Endothelial cell of hepatic sinusoid (primary cell): ENCODE results near the gene TMEM87B.

Experiments used
- in situ Hi-C: cut with HindIII; loops from 2 replicates; pipeline ENCODE4 v1.10.0; 2017; ENCODE audit warnings: low sequenced_read_pairs

The TMEM87B gene

DNA sequence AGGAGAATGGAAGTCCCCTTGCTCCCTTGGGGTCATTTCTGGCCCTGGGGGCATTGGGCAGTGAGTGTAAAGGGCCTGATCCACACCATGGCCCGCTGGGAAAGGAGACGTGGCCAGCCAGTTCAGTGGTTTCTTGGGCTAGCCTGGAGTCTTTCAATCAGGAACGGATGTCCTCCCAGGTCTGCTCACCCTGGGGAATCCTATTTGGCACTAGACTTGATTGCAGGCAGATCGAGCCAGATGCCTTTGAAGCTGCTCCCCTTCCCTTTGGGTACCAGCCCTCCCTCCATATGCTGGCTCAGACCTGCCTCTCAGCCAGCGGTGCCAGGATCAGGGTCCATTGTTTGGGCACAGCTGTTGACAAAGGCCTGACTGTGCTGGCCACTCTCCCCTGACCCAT, 94.1 kb downstream of the TMEM87B start:
- in situ Hi-C loops, result no loop called here

DNA sequence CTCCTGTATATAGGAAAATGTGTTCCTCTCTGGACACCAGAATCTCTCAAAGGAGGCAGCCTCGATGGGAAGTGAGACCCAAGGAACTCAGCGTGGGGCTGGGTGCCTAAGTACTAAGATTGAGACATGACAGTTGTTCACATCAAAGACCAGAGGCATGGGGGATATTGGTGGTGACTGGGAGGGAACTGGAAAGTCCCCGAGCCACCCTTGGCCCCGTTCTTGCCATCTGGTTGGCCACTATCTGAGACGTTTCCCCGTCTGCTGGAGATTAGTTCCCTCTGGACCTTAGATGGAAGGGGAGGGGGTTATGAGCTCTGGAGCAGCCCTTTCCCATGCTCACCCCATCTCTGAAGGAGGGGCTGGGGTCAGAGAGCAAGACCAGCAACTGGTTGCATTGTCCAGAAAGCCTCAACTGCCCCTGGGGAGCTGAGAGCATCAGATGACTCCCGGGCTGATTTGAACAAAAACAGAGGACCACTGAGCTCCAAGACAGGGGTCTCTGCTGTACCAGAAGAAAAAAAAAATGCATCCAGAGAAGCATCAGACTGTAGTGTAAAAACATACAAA, 94.9 kb downstream of the TMEM87B start:
- in situ Hi-C loops, result no loop called here

DNA sequence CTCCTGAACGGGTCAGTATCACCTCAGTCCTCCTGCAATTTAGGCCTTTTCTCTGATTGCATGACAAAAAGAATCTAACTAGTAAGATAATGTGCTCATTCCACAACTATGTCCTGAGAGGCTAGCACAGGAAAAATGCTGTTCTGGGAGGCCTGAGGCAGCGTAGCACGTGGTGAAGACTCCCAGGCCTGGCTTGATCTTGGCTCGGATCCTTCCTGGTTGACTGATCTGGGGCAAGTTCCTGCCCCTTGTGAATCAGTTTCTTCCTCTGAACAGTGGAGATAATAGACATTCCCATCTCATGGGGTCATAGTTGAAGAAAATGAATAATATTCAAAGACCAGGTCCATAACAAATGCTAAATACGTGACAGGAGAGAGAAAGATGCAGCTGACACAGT, 95.4 kb downstream of the TMEM87B start:
- in situ Hi-C loops, result no loop called here

DNA sequence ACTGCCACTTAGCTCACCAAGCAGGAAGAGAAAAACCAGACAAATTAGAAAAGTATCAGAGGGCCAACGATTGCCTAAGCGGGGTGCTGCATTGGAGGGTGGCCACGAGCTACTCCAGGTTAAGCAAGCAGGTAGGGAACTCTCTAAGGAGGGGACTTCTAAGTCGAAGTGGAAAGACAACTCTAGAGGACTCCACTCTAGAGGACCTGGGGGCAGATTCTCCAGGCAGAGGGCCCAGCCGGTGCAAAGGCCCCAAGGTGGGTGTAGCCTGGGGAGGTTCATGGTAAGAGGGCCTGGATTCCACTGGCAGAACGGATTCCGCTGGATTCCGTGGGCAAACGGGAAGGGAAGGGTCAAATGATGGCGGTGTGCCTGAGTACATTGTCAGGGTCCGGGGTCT, 95.8 kb downstream of the TMEM87B start:
- in situ Hi-C loops, result no loop called here

DNA sequence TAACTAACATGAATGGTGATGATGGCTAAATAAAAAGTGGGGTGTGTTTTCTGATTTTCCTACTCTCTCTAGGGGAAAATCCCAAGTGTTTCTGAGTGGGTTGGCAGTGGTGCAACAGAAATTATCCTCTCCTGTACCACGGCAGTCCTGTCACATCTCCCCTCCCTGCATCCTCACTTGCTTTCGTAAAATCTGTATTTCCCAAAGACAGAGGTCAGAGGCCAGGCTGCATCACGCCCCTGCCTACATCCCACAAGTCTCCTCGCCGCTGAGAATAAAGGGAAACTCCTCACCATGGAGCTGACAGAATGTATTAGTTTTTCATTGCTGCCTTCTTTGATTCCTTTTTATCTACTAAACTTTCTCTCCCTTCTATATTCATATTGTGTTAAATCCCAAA, 96.2 kb downstream of the TMEM87B start:
- in situ Hi-C loops, result no loop called here

DNA sequence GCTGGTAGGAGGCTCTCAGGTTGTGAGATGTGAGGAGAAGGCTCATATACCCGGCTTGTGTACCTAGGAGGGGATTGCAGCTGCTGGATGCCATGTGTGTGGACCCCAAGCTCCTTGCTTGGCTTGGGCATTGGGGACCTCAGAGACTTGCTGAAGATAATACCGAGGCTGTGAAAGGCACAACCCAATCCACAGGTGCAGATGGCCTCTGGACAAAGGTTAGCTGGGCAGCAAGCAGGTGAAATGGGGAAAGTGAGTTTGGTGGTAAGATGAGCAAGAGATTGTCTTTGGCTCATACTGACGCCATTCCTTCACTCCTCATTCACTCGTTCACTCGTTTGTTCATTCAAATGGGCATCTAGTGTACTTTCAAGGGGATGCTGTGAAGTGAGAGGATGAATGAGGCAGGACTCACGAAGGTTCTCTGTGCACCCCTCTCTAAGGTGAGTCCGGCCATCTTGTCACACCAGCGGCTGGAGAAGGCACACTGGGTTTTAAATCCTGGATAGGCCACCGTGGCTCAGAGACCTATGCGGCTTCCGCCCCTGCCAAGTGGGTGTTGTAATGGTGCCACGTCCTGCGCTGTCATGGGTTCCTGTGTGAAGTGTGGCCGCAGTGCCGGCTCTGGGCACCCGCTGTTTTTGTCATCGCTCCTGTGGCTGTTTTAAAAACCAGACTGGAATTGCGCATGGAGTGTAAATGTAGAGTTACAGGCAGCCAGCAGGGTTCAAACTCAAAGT, 96.8 kb downstream of the TMEM87B start:
- in situ Hi-C loops, result no loop called here

DNA sequence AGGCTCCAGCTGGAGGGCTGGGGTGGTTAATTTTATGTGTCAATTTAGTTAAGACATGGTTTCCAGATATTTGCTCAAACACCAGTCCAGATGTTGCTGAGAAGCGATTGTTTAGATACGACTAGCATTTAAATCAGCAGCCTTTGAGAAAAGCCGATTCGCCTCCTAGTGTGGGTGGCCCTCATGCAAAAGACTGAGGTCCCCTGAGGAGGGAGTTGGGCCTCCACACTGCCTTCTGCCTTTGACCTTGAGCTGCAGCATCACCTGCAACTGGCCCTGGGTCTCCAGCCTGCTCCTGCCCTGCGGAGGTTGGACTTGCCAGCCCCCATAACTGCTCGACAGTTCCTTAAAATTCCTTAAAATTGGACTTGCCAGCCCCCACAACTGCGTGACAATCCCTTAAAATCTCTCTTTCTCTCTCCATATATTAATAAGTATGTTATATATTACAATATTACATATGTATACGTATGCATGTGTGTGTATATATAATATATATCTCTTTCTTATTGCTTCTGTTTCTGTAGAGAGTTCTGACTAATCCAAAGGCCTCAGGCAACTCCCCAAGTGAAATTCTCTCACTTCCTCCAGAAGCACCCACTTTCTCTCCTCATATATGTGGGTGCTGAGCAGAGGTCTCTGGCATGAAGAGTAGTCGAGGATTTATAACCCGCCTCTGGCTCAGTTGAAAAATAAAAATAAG, 97.6 kb downstream of the TMEM87B start:
- in situ Hi-C loops, result no loop called here

DNA sequence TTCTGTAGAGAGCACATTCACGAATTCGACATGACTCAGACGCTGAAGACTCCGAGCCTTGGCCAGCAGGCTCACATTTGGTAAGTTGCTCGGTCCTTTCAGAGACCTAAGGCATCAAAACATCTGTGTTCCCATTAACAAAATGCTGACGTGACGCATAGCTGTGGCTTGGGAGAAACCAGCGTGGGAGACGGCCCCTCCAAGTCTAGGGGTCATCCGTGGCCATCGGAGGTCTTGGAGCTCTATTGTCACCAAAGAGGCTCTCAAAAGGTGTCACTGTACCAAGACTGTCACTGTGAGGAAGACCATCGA, 98.1 kb downstream of the TMEM87B start:
- in situ Hi-C loops, result no loop called here

DNA sequence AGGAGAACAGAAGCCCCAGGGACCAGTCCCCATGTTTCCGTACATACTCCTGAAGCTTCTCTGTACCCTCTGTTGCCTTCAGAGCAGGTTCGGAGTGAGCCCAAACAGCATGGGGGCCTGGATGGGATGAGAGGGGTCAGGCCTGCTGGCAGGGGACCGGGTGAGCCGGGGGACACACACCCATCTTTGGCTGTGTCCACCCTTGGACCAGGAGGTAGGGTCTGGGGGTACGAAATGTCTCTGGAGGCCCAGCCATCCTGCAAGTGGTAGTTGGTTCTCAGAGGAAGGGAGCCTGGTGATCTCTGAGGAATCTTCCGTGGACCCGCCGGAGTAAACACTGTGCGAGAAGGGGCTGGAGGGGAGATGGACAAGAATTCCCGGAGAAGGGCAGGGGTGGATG, 98.4 kb downstream of the TMEM87B start:
- in situ Hi-C loops, result no loop called here

DNA sequence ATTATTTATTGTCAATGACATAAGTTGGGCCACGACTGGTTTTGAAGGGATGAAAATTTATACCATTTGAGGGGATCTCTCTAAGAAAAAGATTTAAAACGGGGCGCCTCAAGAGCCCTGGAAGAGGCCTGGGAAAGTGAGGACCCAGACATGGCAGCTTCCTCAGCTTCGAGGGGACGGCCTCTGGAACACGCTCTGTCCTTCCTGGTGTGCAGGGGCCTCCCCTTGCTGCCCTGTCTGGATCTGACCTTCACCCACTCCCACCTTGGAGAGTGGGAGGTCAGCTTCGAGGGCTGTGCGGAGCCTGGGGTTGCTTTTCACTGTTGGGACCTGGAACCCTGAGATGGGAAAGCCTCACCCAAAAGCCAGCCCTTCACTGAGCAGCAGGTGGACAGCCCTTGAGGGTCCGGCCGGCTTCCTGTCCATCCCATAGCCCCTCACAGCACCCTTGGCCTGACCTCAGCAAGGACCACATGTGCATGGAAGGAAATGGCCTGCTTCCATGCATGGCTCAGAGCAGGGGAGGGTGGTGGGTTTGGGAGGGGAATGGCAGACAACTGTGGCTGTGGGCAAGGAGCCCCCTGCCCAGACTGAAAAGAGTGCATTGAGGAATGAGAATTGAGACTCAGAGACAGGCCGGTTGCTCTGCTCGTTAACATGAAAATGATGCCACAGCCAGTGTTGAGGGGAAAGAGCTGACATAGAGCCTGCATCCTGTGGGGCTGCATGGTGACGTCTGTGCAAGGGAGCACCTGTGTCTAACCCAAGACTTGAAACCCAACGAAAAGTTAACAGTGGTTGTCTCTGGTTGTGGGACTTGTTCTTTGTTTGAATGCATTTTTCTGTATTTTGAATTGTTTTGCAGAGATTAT, 99.4 kb downstream of the TMEM87B start:
- in situ Hi-C loops, result no loop called here

DNA sequence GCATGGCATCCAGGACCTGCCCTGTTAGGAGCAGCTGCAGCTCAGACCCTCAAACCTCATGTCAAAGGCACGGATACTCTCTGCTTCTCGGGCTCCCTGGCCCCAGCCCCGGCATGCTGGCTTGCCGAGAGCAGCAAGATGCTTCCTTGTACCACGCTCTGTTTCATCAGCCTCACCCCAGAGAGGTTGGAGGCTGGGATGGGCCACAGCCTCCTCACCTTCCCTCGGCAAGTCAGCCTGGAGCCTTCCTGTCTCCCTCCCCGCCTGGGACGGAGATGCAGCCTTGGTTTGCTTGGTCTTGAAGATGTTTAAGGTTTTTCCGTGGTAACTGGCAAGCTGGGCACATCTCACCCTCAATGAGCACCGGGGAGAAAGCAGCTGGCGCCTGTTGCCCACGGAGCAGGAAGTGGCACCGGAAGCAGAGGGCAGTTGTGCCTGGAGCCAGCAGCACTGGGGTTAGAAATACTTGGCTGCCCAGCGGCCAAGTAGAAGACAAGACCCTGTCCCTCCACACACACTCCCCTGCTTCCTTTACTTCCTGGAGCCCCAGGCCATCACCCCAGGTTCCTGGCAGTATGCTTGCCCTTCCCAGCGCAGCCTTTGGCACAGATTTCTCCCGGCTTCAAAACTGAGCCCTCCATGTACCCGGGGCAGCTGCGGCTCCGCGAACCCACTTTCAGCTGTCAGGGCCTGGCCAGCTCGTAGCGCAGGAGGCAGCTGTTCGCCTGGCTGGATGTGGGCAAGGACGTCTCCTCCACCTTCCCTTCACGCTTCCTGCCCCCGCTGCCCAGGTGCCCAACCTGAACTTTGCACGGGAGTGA, 100.5 kb downstream of the TMEM87B start:
- in situ Hi-C loops, result no loop called here

DNA sequence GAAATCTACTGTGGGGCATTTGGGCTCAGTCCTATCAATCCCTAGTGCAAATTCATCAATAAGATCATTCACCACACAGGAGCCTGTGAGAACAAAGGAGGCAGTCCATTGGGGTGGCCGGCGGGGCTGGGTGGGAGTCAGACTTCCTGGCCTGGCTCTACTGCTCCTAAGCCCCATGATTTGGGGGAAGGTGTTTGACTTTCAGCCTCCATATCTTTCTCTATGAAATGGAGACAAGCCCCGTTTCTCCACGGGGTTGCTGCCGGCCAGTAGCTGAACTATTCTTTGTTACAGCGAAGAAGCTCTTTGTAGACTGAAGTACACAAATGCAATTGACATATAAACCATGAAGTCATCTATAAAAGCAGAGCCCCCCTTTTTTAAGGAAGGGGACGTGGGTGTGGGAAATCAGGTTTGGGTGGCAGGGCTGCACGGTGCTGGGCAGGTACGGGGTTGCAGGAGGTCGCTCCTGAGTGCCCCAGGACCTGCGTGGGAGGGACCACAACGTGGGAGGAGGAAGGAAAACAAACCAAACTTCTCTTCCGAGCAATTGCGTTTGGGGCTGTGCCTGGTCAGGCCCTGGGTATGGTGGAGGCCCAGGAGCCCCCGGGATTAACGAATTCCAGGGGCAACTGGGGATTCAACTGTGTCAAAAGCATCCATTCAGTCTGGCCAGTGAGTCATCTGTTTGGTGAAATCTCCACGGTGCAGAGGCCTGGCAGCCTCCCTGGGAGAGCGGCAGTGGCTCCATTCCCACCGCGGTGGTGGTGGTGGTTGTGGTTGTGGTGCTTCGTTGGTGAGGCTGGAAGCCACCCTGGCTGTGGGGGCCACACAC, 101.3 kb downstream of the TMEM87B start:
- in situ Hi-C loops, result no loop called here

DNA sequence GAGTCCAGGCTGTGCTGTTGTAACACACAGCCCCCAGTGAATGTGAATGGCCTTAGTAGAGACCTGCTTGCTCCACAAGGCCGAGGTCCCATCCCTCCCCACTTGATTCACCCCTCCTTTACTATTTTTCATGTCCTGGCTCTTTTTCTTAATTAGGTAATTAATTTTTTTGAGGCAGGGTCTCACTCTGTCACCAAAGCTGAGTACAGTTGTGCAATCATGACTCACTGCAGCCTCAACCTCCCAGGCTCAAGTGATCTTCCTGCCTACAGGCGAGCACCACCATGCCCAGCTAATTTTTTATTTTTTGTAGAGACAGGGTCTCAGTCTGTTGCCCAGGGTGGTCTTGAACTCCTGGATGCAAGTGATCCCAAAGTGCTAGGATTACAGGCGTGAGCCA, 102.4 kb downstream of the TMEM87B start:
- in situ Hi-C loops, result no loop called here

DNA sequence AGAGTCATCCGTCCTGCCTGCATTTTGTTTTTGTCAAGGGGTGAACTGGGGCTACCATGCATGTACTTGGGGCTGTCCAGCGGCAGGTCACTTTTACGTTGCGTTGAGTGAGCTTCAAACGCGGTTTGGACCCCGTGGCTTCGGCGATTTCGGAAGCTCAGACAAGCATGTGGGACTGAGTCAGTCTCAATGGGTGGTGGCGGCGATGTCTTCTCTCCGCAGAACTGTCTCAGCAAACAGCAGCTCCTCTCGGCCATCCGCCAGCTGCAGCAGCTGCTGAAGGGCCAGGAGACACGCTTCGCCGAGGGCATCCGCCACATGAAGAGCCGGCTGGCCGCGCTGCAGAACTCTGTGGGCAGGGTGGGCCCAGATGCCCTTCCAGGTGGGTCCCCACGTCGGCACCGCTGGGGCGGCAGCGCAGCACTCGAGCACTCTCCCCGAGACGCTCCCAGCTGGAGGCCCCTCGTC, 104.4 kb downstream of the TMEM87B start:
- in situ Hi-C loops, result no loop called here

DNA sequence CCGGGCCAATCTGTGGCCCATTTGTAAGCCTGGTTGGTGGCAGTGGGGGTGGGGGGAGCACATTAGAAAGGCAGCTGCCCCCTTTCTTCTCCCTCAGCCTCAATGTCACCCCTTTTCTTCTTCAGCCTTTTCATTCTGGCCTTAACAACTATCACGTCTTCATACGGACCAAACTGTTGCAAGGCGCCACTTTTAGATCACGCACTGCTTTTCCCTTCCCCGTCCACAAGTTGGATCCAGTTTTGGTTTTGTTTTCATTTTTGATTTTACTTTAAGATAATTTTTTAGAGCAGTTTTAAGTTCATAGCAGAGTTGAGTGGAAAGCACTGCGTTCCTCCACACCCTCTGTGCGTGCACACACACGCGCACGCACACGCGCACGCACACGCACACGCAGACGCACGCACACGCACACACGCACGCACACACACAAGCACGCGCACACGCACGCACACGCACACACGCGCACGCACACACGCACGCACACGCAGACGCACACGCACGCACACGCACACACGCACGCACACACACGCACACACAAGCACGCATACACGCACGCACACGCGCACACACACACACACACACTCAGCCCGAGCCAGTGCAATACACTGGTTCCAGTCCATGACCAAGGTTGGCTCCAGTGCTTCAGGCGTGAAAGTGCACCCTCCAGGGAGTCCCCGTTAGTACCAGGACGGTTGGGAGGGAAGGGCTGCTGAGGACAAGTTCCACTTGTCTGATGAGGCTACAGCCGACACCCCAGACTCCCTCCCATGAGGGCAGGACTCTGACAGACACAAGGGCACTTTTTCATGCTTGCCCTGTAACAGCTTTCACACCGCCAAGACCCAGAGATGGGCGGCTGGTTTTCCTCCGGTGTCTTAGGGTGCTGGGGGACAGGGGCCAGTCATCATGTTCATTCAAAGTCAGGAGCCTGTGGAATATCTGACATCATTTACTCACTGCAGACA, 105.5 kb downstream of the TMEM87B start:
- in situ Hi-C loops, result no loop called here

DNA sequence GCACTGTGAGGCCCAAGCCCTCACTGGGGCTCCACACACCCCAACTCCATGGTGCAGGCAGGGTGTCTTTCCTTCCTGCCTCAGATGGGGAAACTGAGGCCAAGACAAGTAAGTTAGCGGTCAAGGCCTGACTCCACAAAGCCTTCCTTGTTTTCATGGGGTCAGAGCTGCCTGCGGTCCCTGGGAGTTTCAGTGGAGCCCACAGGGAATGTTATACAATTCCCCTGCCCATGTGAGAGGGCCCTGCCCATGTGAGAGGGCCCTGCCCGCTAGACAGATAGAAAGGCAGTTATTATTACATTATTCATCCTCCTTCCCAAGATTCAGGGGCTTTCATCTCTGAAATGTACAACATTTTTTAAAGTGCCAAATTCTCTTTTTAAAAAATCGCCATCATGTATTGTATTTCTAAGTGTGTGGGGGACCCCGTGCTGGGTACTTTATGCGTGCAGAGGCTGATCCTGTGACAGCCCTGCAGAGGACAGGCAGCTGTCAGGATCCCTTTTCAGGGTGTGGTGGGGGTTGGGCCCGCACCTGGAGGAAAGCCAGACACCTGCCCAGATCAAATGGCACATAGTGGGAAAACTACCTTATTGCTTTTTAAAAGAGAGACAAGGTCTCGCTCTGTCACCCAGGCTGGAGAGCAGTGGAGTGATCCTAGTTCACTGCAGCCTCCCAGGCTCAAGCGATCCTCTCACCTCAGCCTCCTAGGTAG, 106.5 kb downstream of the TMEM87B start:
- in situ Hi-C loops, result no loop called here

DNA sequence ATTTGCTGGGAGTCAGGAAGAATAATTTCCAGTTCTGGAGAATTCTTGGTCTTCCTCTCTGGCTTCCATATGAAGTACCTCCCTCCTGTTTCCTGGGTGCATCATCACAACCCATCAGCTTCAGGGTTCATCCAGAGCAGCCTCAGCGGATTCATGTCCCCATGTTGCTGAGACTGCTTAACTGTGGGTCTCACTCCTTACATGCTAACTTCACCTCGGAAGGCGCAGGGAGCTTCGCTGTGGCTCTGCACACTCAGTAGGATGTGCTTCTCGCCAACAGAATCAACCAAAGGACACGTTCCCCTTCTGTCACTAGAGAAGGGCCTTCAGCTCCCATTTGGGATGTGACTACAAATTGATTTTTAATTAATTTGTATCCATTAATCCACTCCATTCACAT, 107.3 kb downstream of the TMEM87B start:
- in situ Hi-C loops, result no loop called here

DNA sequence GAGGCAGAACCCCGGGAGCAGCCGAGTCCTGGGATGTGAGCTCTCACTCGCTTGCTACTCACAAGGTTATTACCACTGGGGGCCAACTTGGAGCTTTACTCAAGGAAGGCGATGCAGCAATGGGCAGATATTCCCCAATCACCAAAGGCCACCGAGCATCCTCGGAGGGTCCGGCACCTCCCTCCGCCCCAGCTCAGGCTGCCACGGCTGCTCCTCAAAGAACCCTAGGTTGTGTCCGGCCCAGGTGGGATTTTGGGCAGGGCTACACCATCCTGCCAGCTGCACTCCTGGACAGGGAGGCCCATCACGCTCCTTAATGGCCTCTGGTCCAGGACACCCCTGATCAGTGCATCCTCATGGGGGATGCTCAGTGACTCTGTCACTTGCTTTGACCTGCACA, 107.9 kb downstream of the TMEM87B start:
- in situ Hi-C loops, result no loop called here
